ENCODE measurements around the gene PIK3CB.
A peak's percentile ranks its signal among the peaks of the same experiment; 100 is the strongest.

DNA sequence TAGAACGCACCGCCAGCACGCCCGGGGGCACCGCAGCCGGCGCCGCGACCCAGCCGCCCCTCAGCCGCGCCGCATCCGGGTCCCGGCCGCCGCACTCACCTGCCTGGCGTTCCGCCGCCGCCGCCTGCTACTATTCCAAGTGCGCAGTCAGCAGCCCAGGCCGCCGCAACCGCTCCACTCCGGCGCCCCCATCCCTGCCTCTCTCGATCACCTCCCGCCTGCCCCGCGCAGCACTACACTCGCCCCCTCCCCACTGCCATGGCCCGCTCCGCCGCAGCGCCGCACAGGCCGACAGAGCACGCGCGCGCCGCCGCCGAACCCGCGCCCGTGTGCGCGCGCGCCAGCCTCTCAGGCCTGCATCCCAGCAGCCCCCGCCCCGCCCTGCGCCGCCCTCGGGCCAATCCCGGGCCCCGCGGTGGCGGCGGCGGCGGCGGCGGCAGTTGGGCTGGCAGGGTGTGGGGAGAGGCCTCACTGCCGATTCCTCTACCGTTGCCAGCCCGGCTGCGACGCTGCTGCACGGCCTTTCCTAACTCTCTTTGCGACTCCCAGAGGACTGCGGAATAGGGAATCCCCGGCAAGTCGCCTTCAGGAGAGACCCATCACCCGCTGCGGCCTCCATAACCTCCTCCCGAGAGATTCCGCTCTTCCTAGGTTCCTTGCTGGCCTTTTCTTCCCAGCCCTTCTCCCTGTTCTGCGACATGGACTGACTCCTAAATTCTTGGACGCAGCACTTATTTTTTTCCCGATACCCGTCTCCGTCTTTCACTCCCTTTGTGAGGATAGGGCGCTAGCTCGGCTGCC lies at the start of gene PIK3CB:
- peak in 1 of 4 experiments; percentile 11 for TF ChIP-seq CTCF (IDR thresholded peaks at IDR 0.05)
- no peak for TF ChIP-seq EP300 (IDR thresholded peaks at IDR 0.05)
